NCI-H1694 (cell line): ENCODE data around the gene GOLGA8N.

Experiments
- DNase-seq: peaks from one replicate; lab custom pipeline; 2025; lab: John Stamatoyannopoulos, UW

The GOLGA8N gene

GRCh38 chr15:32651229-32651837 is 58.1 kb downstream of the GOLGA8N start:
- DNase-seq = no peak

GRCh38 chr15:32652178-32652577 is 58.9 kb downstream of the GOLGA8N start:
- no peak for DNase-seq

- no peak for DNase-seq
Measured at GRCh38 chr15:32656091-32656490, 62.8 kb downstream of the GOLGA8N start.

GRCh38 chr15:32656496-32656895 is 63.2 kb downstream of the GOLGA8N start:
- DNase-seq = no peak
